ENCODE data around the gene CEP70. TPM values are rescaled to one million over a fixed set of nuclear protein-coding genes. Genes with fewer than 3 reads are reported as not detected.
"Not testable (repeated sequence)": the region's sequence is repeated elsewhere in the genome, so short reads cannot be mapped to it uniquely, and the experiment has no call there.

The CEP70 gene
- polyA plus RNA-seq, 3 donors = 0.11 TPM; not detected in 2

DNA sequence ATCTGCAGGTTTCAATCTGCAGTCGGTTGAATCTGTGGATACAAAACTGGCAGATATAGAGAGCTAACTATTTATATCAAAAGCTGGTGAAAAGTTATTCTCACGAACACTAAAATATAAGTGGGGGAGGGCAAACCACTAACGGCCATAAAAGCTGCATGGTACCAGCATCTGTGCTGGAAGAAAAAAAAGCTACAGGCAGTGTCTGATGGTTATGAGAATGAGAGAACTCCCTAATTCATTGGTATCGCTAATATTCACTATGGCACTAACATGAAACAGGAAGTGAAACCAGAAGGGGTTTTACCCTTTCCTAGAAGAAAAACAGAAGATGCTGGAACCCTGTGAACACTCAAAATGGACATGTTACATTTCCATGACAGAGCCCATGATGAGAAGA, 15.9 kb downstream of the CEP70 start:
- no peaks in the 10 kb centered on the region for H4K20me1 ChIP-seq (ENCODE audit: insufficient read depth, low read length)
- peaks cover 1% of the 10 kb centered on the region for H3K4me1 Mint-ChIP-seq
- no peak overlapping the region for H3K4me2 ChIP-seq (replicated peaks; ENCODE audit: extremely low read depth, low read length, poor library complexity, severe bottlenecking)
- H3K4me1 ChIP-seq (ENCODE audit: control insufficient read depth in 1 of 2, insufficient read depth in 2 of 2, low read length in 2 of 2) = no peaks in the 10 kb centered on the region
- H3K27me3 Mint-ChIP-seq (ENCODE audit: low read depth in 3 of 3) = peaks cover 3 to 8% (median 4%) of the 10 kb centered on the region in 3 donors
- H3K27ac ChIP-seq (ENCODE audit: low read depth in 1 of 2, low read length in 2 of 2) = no peak overlapping the region
- H2AFZ ChIP-seq (ENCODE audit: insufficient read depth, low read depth, low read length, poor library complexity, severe bottlenecking) = no peak overlapping the region
- no CpG with 5 or more reads among the region's 4 CpGs for WGBS (ENCODE audit: insufficient coverage)
- TF ChIP-seq, protein P1, sequence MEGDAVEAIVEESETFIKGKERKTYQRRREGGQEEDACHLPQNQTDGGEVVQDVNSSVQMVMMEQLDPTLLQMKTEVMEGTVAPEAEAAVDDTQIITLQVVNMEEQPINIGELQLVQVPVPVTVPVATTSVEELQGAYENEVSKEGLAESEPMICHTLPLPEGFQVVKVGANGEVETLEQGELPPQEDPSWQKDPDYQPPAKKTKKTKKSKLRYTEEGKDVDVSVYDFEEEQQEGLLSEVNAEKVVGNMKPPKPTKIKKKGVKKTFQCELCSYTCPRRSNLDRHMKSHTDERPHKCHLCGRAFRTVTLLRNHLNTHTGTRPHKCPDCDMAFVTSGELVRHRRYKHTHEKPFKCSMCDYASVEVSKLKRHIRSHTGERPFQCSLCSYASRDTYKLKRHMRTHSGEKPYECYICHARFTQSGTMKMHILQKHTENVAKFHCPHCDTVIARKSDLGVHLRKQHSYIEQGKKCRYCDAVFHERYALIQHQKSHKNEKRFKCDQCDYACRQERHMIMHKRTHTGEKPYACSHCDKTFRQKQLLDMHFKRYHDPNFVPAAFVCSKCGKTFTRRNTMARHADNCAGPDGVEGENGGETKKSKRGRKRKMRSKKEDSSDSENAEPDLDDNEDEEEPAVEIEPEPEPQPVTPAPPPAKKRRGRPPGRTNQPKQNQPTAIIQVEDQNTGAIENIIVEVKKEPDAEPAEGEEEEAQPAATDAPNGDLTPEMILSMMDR (IDR thresholded peaks at IDR 0.05) = no peak
- no peak overlapping the region for H3K9ac ChIP-seq (ENCODE audit: insufficient read depth, low read length, poor library complexity, severe bottlenecking)
- H3K4me3 Mint-ChIP-seq = no peak overlapping the region
- peaks cover 0 to 2% of the 10 kb centered on the region in 2 donors for H3K27me3 ChIP-seq (ENCODE audit: control insufficient read depth in 2 of 2, insufficient read depth in 2 of 2, low read length in 2 of 2)
- H3K9me3 Mint-ChIP-seq = peaks cover 14 to 26% (median 20%) of the 10 kb centered on the region in 7 donors
- intact Hi-C loops (cut with micrococcal nuclease) = no loop called here
- H3K27ac Mint-ChIP-seq = peak overlapping the region in 1 of 7 donors; percentile 2
- peaks cover 8 to 16% of the 10 kb centered on the region in 2 donors for H3K36me3 Mint-ChIP-seq
- no peak overlapping the region for H3K4me3 ChIP-seq (replicated peaks in 1 of 3; ENCODE audit: low read depth in 2 of 3, low read length in 3 of 3)
- no peaks in the 10 kb centered on the region for H3K79me2 ChIP-seq (ENCODE audit: insufficient read depth, low read length)
- no peaks in the 10 kb centered on the region for H3K36me3 ChIP-seq (replicated peaks in 1 of 2; ENCODE audit: control insufficient read depth in 1 of 2, insufficient read depth in 2 of 2, low read length in 2 of 2)
- peak; percentile 51 to 80 (median 72) for DNase-seq
- H3K9me3 ChIP-seq (replicated peaks in 1 of 2; ENCODE audit: control insufficient read depth in 1 of 2, insufficient read depth in 1 of 2, low read length in 2 of 2) = peaks cover 0 to 5% of the 10 kb centered on the region in 2 donors

DNA sequence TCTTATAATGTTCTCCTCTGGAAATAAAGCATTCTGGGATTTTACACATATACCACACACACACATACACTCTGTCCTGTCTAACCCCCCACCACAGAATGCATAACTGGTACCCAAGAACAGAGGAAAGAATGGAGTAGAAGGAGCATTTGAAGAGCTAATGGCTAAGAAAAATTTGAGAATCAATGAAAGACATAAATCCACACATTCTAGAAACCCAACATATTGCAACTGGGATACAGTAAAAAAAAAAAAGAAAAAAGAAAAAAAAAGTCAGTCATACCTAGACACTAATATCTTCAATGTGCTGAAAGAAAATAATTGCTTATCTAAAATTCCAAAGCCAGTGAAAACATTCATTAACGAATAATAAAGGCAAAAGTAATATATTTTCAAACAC, 20.9 kb downstream of the CEP70 start:
- no peak overlapping the region for H3K4me2 ChIP-seq (replicated peaks; ENCODE audit: extremely low read depth, low read length, poor library complexity, severe bottlenecking)
- no peaks in the 10 kb centered on the region for H3K4me1 ChIP-seq (ENCODE audit: control insufficient read depth in 1 of 2, insufficient read depth in 2 of 2, low read length in 2 of 2)
- no peaks in the 10 kb centered on the region for H3K36me3 ChIP-seq (replicated peaks in 1 of 2; ENCODE audit: control insufficient read depth in 1 of 2, insufficient read depth in 2 of 2, low read length in 2 of 2)
- Mint-ChIP-seq H3K4me1 (no peaks in the 10 kb centered on the region), H3K4me3 (no peak overlapping the region), H3K27me3 (ENCODE audit: low read depth in 3 of 3) (peaks cover 0 to 5% (median 1%) of the 10 kb centered on the region in 3 donors), H3K36me3 (peaks cover 8 to 23% of the 10 kb centered on the region in 2 donors), H3K27ac (no peak overlapping the region), H3K9me3 (peaks cover 14 to 28% (median 20%) of the 10 kb centered on the region in 7 donors)
- no peak overlapping the region for H3K4me3 ChIP-seq (replicated peaks in 1 of 3; ENCODE audit: low read depth in 2 of 3, low read length in 3 of 3)
- no peak for DNase-seq
- H3K79me2 ChIP-seq (ENCODE audit: insufficient read depth, low read length) = no peaks in the 10 kb centered on the region
- H4K20me1 ChIP-seq (ENCODE audit: insufficient read depth, low read length) = no peaks in the 10 kb centered on the region
- H3K27ac ChIP-seq (ENCODE audit: low read depth in 1 of 2, low read length in 2 of 2) = no peak overlapping the region
- H3K9ac ChIP-seq (ENCODE audit: insufficient read depth, low read length, poor library complexity, severe bottlenecking) = no peak overlapping the region
- TF ChIP-seq, protein P1 (IDR thresholded peaks at IDR 0.05) = no peak
- H3K9me3 ChIP-seq (replicated peaks in 1 of 2; ENCODE audit: control insufficient read depth in 1 of 2, insufficient read depth in 1 of 2, low read length in 2 of 2) = peaks cover 0 to 5% of the 10 kb centered on the region in 2 donors
- H3K27me3 ChIP-seq (ENCODE audit: control insufficient read depth in 2 of 2, insufficient read depth in 2 of 2, low read length in 2 of 2) = peaks cover 0 to 2% of the 10 kb centered on the region in 2 donors
- no CpG with 5 or more reads among the region's 1 CpG for WGBS (ENCODE audit: insufficient coverage)
- no peak overlapping the region for H2AFZ ChIP-seq (ENCODE audit: insufficient read depth, low read depth, low read length, poor library complexity, severe bottlenecking)
- intact Hi-C loops (cut with micrococcal nuclease) = no loop called here

DNA sequence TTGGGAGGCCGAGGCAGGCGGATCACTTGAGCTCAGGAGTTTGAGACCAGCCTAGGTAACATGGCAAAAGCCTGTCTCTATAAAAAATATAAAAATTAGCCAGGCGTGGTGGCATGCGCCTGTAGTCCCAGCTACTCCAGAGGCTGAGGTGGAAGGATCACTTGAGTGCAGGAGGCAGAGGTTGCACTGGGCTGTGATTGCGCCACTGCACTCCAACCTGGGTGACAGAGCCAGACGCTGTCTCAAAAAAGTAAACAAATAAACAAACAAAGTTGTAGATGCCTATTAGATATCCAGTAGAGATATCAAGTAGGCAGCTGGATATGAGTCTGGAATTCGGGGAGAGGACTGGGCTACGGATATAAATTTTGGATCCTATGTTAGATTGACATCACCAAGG, 24.4 kb downstream of the CEP70 start:
- DNase-seq; H3K4me1 ChIP-seq (ENCODE audit: control insufficient read depth in 1 of 2, insufficient read depth in 2 of 2, low read length in 2 of 2); H3K27ac Mint-ChIP-seq; H3K27ac ChIP-seq (ENCODE audit: low read depth in 1 of 2, low read length in 2 of 2); H3K9me3 ChIP-seq (replicated peaks in 1 of 2; ENCODE audit: control insufficient read depth in 1 of 2, insufficient read depth in 1 of 2, low read length in 2 of 2); H2AFZ ChIP-seq (ENCODE audit: insufficient read depth, low read depth, low read length, poor library complexity, severe bottlenecking); intact Hi-C loops (cut with micrococcal nuclease); H3K79me2 ChIP-seq (ENCODE audit: insufficient read depth, low read length); H3K4me3 Mint-ChIP-seq; H3K36me3 ChIP-seq (replicated peaks in 1 of 2; ENCODE audit: control insufficient read depth in 1 of 2, insufficient read depth in 2 of 2, low read length in 2 of 2); H3K27me3 ChIP-seq (ENCODE audit: control insufficient read depth in 2 of 2, insufficient read depth in 2 of 2, low read length in 2 of 2); H3K4me1 Mint-ChIP-seq; H3K9ac ChIP-seq (ENCODE audit: insufficient read depth, low read length, poor library complexity, severe bottlenecking); H4K20me1 ChIP-seq (ENCODE audit: insufficient read depth, low read length); H3K4me3 ChIP-seq (replicated peaks in 1 of 3; ENCODE audit: low read depth in 2 of 3, low read length in 3 of 3); H3K4me2 ChIP-seq (replicated peaks; ENCODE audit: extremely low read depth, low read length, poor library complexity, severe bottlenecking); H3K27me3 Mint-ChIP-seq (ENCODE audit: low read depth in 3 of 3): not testable (repeated sequence)
- H3K36me3 Mint-ChIP-seq = peaks cover 2 to 20% of the 10 kb centered on the region in 2 donors
- H3K9me3 Mint-ChIP-seq = peaks cover 9 to 17% (median 11%) of the 10 kb centered on the region in 7 donors
- WGBS (ENCODE audit: insufficient coverage) = 100% methylated on average over 6 of the region's 8 CpGs
